CD14-positive monocyte (primary cell): ENCODE measurements around the gene OR2T35. TPM values are rescaled to one million over a fixed set of nuclear protein-coding genes. Genes with fewer than 3 reads are reported as not detected.

Experiments
- DNase-seq, 3 donors: peaks; one replicate each; pipeline ENCODE4 v3.0.0-alpha.2; 2011 to 2022
- H2AFZ ChIP-seq: 2 replicates; pipeline ENCODE4 v1.6.0; 2012; ENCODE audit warnings: mild to moderate bottlenecking, low read depth, low read length, inconsistent platforms; ENCODE audit not compliant: insufficient read depth, poor library complexity, severe bottlenecking
- H3K27ac ChIP-seq, 2 donors: 1 replicate in 1 of 2; 2 replicates in 1 of 2; pipeline ENCODE4 v1.5.1; 2012 to 2013; ENCODE audit warnings: low read length in 2 of 2, control low read depth in 1 of 2, inconsistent platforms in 1 of 2, low read depth in 1 of 2, mild to moderate bottlenecking in 1 of 2
- H3K27me3 ChIP-seq, 2 donors: one replicate each; pipeline versions ENCODE4 v1.6.0 to v1.6.1; 2011 to 2013; ENCODE audit warnings: low read length in 2 of 2; ENCODE audit not compliant: control insufficient read depth in 2 of 2, insufficient read depth in 2 of 2
- H3K36me3 ChIP-seq, 2 donors: replicated peaks in 1 of 2; 1 replicate in 1 of 2; 2 replicates in 1 of 2; pipeline versions ENCODE4 v1.5.1 to v1.6.1; 2012 to 2013; ENCODE audit warnings: low read length in 2 of 2, control low read depth in 1 of 2, inconsistent platforms in 1 of 2, mild to moderate bottlenecking in 1 of 2; ENCODE audit not compliant: insufficient read depth in 2 of 2, control insufficient read depth in 1 of 2
- H3K4me1 ChIP-seq, 2 donors: 1 replicate in 1 of 2; 2 replicates in 1 of 2; pipeline versions ENCODE4 v1.5.1 to v1.6.1; 2012 to 2013; ENCODE audit warnings: low read length in 2 of 2, control low read depth in 1 of 2, inconsistent platforms in 1 of 2, mild to moderate bottlenecking in 1 of 2, moderate library complexity in 1 of 2; ENCODE audit not compliant: insufficient read depth in 2 of 2, control insufficient read depth in 1 of 2
- H3K4me2 ChIP-seq: replicated peaks from 2 replicates; pipeline ENCODE3; 2012; ENCODE audit warnings: low read length, moderate library complexity, mild to moderate bottlenecking; ENCODE audit not compliant: poor library complexity, severe bottlenecking; ENCODE audit errors: extremely low read depth
- H3K4me3 ChIP-seq, 3 experiments: fragments of 200-600 bp in 1 of 3; sonication (generic) in 1 of 3; replicated peaks in 1 of 3; 1 replicate in 2 of 3; 2 replicates in 1 of 3; pipeline ENCODE4 v1.5.1; 2011 to 2013; ENCODE audit warnings: low read length in 3 of 3, mild to moderate bottlenecking in 3 of 3, control low read depth in 2 of 3, low read depth in 2 of 3, inconsistent platforms in 1 of 3, moderate library complexity in 1 of 3
- H3K79me2 ChIP-seq: 2 replicates; pipeline ENCODE4 v1.6.0; 2012; ENCODE audit warnings: mild to moderate bottlenecking, control low read depth, inconsistent platforms, low read length, moderate library complexity; ENCODE audit not compliant: insufficient read depth
- H3K9ac ChIP-seq: 2 replicates; pipeline ENCODE4 v1.6.0; 2017; ENCODE audit warnings: low read length, mild to moderate bottlenecking; ENCODE audit not compliant: insufficient read depth, poor library complexity, severe bottlenecking
- H3K9me3 ChIP-seq, 2 donors: replicated peaks in 1 of 2; 1 replicate in 1 of 2; 2 replicates in 1 of 2; pipeline versions ENCODE4 v1.5.1 to v1.6.1; 2012 to 2013; ENCODE audit warnings: low read length in 2 of 2, control low read depth in 1 of 2; ENCODE audit not compliant: control insufficient read depth in 1 of 2, insufficient read depth in 1 of 2
- H4K20me1 ChIP-seq: 2 replicates; pipeline ENCODE4 v1.6.0; 2012; ENCODE audit warnings: mild to moderate bottlenecking, low read length, control low read depth, moderate library complexity; ENCODE audit not compliant: insufficient read depth
- H3K27ac Mint-ChIP-seq, 7 donors: one replicate each; pipeline ENCODE4 v1.8.0; 2020; ENCODE audit warnings: mild to moderate bottlenecking in 7 of 7, mixed read lengths in 7 of 7, moderate library complexity in 6 of 7, inconsistent platforms in 2 of 7
- H3K27me3 Mint-ChIP-seq, 3 donors: one replicate each; pipeline ENCODE4 v1.8.0; 2021 to 2022; ENCODE audit warnings: low read depth in 3 of 3, mild to moderate bottlenecking in 3 of 3, mixed read lengths in 3 of 3, moderate library complexity in 3 of 3, inconsistent platforms in 1 of 3
- H3K36me3 Mint-ChIP-seq, 2 donors: one replicate each; pipeline ENCODE4 v1.8.0; 2020; ENCODE audit warnings: mixed read lengths in 2 of 2, inconsistent platforms in 1 of 2, mild to moderate bottlenecking in 1 of 2
- H3K4me1 Mint-ChIP-seq: one replicate; pipeline ENCODE4 v1.8.0; 2020; ENCODE audit warnings: mild to moderate bottlenecking, mixed read lengths
- H3K4me3 Mint-ChIP-seq, 2 donors: one replicate each; pipeline ENCODE4 v1.8.0; 2020; ENCODE audit warnings: mild to moderate bottlenecking in 2 of 2, mixed read lengths in 2 of 2, moderate library complexity in 1 of 2
- H3K9me3 Mint-ChIP-seq, 7 donors: one replicate each; pipeline ENCODE4 v1.8.0; 2020 to 2022; ENCODE audit warnings: mixed read lengths in 7 of 7, mild to moderate bottlenecking in 6 of 7, moderate library complexity in 6 of 7, inconsistent platforms in 2 of 7
- CTCF ChIP-seq: fragments of 200-600 bp; IDR thresholded peaks from one replicate; pipeline ENCODE4 v1.8.0; 2022; ENCODE audit warnings: antibody characterized with exemption, mild to moderate bottlenecking
- WGBS: methylation state at CpG from one replicate; pipeline ENCODE4 v1.1.5; 2013; ENCODE audit warnings: missing lambda C conversion rate; ENCODE audit not compliant: insufficient coverage; 5-methylcytosine and 5-hydroxymethylcytosine counted together
- intact Hi-C, 2 donors: fragments of 100-400 bp; cut with micrococcal nuclease; formaldehyde crosslinking; loops; one replicate each; pipeline versions ENCODE4 v1.15.0 to v1.15.1; 2023
- polyA plus RNA-seq, 3 donors: library from polyadenylated mRNA; depleted of rRNA in 1 of 3; unstranded in 2 of 3; stranded (reverse) in 1 of 3; fragments of 300-500 nt in 2 of 3; fragments of >200 nt in 1 of 3; fragmentation: Illumina TruSeq in 2 of 3; gene quantifications; 1 replicate in 2 of 3; 2 replicates in 1 of 3; pipeline ENCODE4 v1.2.3, GENCODE V29; 2012 to 2021

The OR2T35 gene
- polyA plus RNA-seq, 3 donors: not detected

GRCh38 chr1:248596615-248597014 is 48.5 kb downstream of the OR2T35 start:
- no peaks in the 10 kb centered on the region for H3K36me3 ChIP-seq
- H3K36me3 Mint-ChIP-seq: no peaks in the 10 kb centered on the region
- peaks cover 0 to 3% (median 0%) of the 10 kb centered on the region in 7 donors for H3K9me3 Mint-ChIP-seq
- no peaks in the 10 kb centered on the region for H3K9me3 ChIP-seq
- H3K4me2 ChIP-seq: no peak overlapping the region
- peaks cover 0 to 1% (median 0%) of the 10 kb centered on the region in 3 donors for H3K27me3 Mint-ChIP-seq
- no peaks in the 10 kb centered on the region for H3K27me3 ChIP-seq
- intact Hi-C loops: no loop called here
- WGBS: no CpG with 5 or more reads among the region's 2 CpGs
- no peak overlapping the region for H3K4me3 Mint-ChIP-seq
- H3K4me3 ChIP-seq: no peak overlapping the region
- H3K27ac Mint-ChIP-seq: no peak overlapping the region
- no peak for TF ChIP-seq CTCF
- H2AFZ ChIP-seq: no peak overlapping the region
- H3K4me1 Mint-ChIP-seq: peaks cover 3% of the 10 kb centered on the region
- no peaks in the 10 kb centered on the region for H3K4me1 ChIP-seq
- H3K79me2 ChIP-seq: no peaks in the 10 kb centered on the region
- no peak overlapping the region for H3K9ac ChIP-seq
- H4K20me1 ChIP-seq: no peaks in the 10 kb centered on the region
- no peak overlapping the region for H3K27ac ChIP-seq
- peak; percentile 1 to 4 (median 3) for DNase-seq

- intact Hi-C loops: no loop called here
- no peak overlapping the region for H3K4me3 Mint-ChIP-seq
- no peaks in the 10 kb centered on the region for H3K36me3 Mint-ChIP-seq
- Histone ChIP-seq H3K9ac (no peak overlapping the region), H4K20me1 (no peaks in the 10 kb centered on the region), H3K36me3 (no peaks in the 10 kb centered on the region), H3K4me1 (no peaks in the 10 kb centered on the region), H3K27ac (no peak overlapping the region), H3K4me3 (no peak overlapping the region), H3K79me2 (no peaks in the 10 kb centered on the region), H3K27me3 (no peaks in the 10 kb centered on the region), H2AFZ (no peak overlapping the region), H3K4me2 (no peak overlapping the region), H3K9me3 (no peaks in the 10 kb centered on the region)
- WGBS: 97% methylated on average over 5 of the region's 5 CpGs
- H3K27me3 Mint-ChIP-seq: no peaks in the 10 kb centered on the region
- H3K27ac Mint-ChIP-seq: no peak overlapping the region
- H3K9me3 Mint-ChIP-seq: peaks cover 0 to 3% (median 2%) of the 10 kb centered on the region in 7 donors
- DNase-seq: no peak
- H3K4me1 Mint-ChIP-seq: peaks cover 3% of the 10 kb centered on the region
- TF ChIP-seq CTCF: no peak
Measured at GRCh38 chr1:248593226-248593625, 51.9 kb downstream of the OR2T35 start.
